DMS153 (cell line): ENCODE measurements around the gene GABRA5.

Source experiments
- DNase-seq: peaks from one replicate; lab custom pipeline; 2025; lab: John Stamatoyannopoulos, UW

The GABRA5 gene

DNA sequence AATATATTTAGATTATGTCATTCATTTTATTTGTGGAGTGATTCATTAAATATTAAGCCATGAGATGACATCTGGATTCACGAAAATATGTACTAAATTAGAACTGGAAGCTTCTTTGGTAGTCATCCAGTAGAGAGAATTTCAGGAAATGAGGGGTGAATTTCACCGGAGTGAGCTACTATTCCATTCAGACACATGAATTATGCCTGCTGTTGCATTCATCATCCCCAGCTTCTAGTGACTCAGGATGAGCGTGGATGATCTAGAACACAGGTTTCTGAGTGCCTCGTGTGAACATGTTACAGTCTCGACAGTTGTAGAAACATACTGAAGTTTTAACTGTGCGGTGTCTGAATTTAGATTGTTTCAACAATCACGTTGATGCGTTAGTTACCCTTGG is 61.2 kb downstream of the GABRA5 start:
- DNase-seq = no peak

DNA sequence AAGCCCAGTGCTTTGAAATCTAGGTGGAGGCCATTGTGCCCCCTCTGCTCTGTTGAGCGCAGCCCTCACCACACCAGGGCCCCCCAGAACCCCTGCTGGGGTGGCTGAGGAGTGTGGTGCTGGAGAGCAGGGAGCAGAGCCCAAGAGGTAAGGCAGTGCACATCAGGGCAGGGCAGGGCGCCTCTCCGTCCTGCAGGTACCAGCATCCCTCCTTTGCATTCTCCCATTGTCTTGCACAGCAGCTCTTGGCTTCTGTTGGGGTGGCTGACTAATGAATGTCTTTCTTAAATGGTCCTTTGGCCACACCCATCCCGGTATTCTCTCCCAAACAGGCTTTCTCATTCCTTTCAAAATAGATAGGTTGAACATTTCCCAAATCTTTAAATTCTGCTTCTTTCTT is 62.7 kb downstream of the GABRA5 start:
- no peak for DNase-seq

DNA sequence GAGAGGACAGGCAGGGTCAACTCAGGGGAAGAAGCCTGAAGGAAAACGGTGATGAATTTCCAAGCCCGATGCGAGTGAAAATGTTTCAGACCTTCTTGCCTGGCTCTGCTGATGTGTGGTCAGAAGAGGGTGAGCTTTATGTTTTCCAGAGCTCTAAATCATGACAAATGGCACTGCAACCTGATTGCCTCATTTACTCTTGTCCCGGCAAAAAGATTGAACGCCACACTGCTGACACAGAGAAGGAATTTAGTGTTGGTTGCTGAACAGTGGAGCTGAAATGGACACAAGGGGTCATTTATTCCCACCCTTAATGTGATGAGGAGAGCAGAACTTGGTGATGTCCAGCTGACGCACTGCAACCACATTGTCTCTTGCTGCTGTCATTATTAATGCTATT is 68.0 kb downstream of the GABRA5 start:
- no peak for DNase-seq

DNA sequence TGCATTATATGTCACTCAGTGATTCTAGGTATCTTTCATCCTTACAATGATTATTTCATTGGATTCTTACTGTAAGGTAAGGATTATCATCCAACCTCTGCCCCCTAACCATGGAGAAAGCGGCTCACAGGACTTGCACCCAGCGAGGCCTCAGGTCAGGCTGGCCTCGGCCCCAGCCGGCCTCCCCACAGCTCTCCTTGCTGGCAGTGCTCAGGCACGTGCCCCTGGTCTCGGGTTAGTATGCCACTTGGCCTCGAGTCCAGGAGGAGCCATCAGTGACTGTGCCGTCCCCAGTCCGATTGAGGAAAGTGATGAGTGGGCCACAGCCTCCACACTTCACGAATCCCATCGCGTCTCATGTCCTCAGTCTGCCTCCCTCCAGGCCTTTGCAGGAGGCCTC is 68.5 kb downstream of the GABRA5 start:
- DNase-seq = no peak

DNA sequence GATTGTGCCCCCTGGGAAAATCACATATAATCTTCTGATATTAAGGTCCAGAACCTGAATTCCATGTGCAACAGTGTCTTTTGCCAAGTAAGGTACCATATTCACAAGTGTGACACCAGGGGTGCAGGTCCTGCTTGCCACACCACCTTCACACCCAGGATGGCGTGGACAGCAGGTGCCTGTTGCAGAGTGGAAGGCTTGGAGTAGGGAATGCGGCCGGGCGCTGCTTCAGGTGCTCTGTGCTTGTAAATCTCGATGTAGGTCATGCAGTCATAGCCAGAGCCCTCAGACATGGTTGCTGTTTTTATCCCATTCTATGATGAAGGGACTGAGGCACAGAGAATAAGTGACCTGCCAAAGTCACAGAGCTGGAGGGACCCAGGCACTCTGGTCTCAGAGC is 69.6 kb downstream of the GABRA5 start:
- DNase-seq = no peak

DNA sequence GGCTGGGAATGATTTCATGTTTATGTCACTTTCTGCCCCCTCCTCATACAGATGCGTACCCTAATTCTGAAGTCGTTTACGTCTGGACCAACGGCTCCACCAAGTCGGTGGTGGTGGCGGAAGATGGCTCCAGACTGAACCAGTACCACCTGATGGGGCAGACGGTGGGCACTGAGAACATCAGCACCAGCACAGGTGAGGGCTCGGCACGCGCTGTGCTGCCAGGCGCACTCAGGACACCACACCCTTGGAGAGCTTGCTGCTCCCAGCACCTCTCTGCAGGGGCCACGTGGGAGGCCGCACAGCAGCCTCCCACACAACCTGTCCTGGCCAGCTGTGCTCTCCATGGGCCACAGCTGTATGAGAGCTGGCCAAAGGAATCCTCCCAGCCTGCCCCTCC is 70.3 kb downstream of the GABRA5 start:
- DNase-seq = no peak

DNA sequence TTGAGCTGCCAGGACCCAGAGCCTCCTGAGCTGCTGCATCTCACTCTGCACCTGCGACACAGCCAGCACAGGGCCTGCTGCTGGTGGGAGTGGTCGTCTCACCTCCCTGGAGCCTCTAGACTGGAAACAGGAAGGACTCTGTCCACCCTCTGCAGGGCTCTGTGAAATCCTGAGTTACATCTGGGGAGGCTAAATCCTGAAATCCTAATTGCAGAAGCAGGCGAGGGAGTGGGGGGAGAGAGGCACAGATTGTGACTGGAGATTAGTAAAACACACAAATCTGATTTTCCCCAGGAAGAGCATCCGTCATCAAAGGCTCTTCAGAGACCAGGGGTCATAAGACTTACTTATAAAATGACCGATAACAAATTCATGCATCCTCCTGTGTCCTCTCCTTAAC is 72.5 kb downstream of the GABRA5 start:
- DNase-seq = no peak

DNA sequence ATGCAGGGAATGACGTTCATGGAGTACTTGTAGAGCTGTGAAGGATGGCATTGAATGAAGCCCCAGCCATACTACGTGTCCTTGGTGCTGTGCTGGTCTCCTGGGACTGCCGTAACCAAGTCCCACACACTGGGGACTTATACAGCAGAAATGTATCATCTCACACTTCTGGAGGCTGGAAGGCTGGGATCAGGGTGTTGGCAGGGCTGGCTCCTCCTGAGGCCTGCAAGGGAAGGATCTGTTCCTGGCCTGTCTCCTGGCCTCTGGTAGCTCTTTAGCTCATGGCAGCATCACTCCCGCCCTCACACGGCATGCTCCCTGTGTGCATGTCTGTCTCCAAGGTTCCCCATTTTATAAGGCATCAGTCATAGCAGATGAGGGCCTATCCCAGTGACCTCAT is 74.6 kb downstream of the GABRA5 start:
- DNase-seq = no peak

DNA sequence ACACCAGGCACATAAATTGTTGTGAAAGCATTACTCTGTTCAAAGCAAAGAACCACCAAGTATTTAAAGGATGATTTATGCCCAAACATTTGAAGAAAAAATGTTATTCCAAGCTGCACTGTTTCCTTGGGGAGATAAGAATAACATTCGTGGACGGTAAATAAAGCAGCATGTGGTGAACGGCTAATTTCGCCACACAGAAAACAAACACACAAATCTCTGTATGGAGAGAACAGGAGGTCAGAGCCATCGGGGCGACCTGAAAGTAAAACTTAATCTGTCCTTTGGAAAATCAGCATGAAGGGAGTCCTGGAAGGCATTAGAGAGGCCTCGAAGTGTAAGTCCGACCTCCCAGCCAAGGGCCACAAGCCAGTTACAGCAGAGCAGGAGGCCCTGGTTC is 77.0 kb downstream of the GABRA5 start:
- no peak for DNase-seq

DNA sequence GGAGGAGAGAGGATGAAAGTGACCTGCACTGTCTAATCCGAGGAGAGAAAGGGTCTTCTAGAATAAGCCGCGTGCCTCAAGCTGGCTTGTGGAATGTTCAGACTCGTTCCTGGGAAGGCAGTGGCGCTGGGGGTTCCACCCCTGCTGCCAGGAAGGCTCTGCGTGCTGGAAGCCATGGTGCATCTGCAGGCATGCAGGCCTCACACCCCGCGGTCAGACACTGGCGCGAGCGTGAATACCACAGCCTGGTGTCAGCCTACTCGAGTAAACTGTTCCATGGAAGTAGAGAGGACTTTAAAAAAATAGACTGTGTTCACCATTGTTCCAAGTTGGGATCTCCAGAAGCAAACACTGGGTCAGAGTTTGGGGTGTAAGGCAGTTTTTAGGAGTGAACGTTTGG is 78.2 kb downstream of the GABRA5 start:
- DNase-seq = no peak

DNA sequence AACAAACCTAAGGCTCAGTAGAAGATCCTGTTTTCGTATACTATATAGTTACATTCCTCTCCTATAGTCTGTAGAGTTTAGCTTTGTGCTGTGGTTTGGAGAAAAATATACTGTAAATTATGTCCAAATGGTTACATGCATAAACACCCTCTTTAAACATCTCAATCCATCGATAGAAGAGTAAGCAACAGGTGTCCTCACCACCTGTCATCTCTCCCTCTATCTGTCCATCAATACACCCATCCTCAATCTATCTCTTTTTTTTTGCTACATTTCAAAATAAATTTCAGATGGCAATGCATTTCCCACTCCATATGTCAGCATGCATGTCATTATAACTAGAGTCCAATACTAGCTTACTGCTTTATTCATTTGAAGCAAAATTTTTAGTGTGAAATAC is 83.1 kb downstream of the GABRA5 start:
- DNase-seq = no peak

DNA sequence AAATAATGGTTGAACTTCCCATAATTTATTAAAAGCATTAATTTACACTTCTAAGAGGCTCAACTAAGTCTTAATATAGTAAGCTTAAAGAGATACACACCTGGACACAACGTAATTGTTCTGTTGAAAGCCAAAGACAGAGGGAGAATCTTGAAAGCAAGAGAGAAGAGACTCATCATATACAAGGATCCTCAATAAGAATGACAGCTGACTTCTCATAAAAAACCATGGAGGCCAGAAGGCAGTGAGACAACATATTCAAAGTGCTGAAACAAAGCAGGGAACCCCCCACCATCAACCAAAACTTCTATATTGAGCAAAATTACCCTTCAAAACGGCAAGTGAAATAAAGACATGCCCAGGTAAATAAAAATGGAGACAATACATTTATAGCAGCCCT is 87.5 kb downstream of the GABRA5 start:
- DNase-seq = no peak

DNA sequence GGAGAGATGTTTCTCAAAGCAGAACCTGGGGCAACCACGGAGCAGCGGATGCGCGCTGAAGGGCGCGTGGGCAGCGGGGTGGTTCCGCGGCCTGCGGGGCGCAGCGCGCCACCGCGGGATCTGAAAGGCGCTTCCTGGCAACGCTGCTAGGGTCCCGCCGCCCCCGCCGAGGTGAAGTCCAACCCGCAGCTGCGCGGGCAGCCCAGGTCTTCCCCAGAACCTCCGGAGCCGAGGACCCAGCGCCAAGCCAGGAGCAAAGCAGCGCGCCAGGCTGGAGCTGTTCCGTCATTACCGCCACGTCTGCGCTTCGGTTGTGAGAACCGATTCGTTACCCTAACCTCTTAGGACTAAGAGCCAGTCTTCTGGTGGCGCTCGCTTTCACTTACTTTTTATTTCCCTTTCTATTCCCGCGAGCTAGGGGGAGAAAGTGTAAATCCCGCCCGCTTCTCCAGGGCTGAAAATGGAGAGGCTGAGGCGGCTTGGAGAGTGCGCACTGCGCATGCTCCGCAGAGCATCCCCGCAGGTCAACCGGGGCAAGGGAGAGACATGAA is 100.9 kb downstream of the GABRA5 start:
- no peak for DNase-seq

DNA sequence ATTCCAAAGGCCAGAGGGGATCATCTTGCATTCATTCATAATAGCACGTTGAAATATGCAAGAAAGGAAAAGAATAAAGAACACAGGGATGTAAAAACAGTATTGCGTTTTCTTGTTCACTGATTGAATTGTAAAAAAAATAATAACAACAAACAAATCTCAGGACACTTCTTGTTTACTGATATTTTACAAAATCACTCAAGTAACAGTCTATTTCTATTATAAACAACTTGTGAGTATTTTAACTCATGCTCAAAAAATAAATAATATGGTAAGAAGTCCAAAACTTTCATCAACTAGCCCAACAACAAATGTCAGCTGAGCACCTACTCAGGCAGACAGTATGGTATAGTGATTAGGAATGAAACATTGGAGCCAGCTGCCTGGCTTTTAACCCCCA is 101.9 kb downstream of the GABRA5 start:
- DNase-seq = no peak

DNA sequence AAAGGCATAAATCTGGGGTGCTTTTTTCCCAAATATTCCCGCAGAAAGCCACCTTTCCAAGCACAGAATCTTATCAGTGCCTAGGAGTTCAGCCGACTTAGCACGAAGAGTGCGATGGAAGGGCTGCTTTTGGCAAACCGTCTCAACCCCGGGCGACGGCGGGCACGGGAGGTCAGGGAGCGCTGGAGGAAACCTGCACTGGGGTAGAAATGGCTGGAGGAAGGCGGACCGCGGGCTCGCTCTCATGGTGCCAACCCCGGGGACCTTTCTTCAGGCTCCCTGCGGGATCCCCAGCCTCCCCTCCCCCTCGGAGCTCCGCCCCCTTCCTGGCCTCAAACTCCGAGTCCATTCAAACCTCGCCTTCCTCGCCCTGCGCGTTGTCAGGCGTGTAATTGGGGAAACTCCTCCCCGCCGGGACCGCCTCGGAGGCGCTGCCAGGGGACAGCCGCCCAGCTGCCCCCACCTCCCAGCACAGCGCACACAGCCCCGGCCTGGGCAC is 103.9 kb downstream of the GABRA5 start, which contains the start of gene GABRG3:
GABRG3 (plus strand) TSS at position 470 of the 499 bp plus-strand sequence.
- DNase-seq = peak; percentile 4

DNA sequence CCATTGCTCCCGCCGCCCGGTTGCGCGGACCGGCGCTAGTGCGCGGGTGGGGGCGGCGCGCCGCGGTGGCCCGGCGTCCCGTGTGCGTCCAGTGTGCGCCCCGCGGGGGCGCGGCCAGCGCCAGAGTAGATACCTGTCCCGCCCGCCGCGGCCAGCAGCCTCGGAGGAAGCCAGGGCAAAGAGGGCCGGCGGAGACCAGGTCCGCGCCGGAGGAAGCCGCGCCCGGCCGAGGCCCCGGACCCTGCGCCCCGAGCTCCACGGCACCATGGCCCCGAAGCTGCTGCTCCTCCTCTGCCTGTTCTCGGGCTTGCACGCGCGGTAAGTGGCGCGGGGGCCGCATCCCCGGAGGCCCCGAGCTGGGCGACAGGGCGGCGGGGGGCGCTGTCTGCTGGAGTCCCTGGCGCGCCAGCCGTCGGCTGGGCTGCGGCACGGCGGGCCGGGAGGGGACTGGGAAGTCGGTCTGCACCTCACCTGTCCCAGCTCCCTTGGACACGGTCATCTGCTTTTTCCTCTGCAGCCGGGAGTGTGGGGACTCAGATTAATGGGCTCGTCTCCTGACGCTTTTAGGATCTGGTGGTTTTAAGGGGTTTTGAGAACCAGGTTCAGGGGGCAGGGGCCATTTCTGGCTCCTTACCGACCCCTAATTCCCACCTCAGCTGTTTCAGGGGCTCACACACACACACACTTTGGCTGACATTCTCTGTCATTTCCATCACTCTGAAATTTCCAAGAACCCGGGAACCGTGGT is 104.6 kb downstream of the GABRA5 start:
- DNase-seq = no peak

DNA sequence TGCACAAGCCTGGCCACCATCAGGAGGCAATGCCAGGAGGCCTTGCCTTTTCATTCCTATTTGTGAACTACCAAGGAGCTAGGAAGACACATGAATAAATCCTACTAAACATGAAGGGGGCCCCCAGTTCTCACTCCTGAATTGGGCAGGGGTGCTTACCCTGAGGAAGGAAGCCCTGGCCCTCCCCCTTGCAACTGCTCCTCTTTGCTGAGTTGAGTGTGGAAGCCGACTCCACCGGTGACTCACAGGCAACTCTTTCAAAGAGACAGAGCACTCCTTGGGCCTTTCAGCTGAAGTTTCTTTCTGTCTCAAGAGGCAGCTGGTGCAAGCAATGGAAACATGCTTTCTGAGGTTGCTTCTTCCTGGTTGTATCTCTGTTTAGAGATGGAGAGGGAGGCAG is 105.8 kb downstream of the GABRA5 start:
- no peak for DNase-seq

DNA sequence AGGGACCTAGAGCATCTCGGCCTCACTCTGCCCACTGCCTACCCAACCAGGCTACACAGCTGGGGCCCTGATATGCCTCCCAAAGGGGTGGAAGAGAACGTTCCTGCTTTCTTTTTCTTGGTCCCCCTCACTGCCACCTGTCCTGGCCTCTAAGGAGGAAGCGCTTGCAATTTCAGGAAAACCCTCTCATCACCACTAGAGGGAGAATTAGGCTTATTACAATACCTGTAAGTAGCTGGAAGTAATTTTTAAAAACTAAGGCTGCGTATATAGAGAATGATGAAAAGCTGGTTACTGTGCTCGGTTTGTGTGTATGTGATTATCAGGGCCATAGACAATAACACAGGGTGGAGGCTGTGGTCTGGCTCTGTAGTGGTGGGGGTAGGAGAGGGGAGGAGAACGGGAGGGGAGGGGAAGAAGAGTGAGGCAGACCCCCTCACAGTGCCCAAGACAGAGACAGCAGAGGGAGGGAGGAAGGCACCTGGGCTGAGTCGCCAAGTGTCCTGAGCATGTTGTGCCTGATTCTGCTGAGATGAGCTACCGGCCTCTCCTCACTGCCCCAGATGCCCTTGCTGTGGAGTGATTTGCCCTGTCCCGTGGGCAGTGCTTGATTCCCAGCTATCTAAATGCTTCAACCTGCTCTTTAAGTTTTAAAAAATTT is 107.4 kb downstream of the GABRA5 start:
- peak; percentile 24 for DNase-seq

DNA sequence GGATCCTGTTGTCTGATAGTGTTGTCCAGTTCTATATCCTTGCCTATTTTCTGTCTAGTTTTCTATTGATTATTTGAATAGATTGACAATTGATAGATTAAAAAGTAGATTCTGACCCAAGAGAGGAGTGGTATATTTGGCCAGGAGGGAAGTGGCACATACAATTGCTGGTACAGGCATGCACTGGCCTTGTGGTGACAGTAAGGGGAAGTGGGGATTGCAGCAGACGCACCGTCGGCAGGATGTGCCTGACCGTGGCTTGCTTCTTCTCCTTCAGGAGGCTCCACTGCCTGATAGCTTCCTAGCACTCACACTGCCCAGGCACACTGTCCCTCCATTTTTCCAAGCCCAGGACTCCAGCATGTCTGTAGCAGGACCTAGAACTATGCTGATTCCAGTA is 114.6 kb downstream of the GABRA5 start:
- DNase-seq = no peak

DNA sequence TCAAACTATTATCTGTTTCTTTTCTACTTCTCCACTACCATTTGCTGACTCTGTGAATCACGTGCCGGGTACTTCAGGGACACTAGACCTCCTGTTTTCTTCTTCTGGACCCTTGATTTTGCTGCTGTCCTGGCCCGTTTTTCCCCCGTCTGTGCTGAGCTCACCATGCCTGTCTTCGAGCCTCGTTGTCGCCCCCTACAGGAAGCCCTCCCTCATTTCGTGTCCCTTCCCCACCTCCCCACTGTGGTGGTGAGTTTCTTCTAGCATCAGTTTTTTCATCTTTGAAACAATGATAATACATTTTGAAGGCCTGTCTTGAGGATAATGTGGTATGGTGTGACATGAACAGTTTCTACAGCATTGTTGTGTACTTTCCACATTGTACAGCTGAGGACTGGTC is 117.0 kb downstream of the GABRA5 start:
- no peak for DNase-seq

DNA sequence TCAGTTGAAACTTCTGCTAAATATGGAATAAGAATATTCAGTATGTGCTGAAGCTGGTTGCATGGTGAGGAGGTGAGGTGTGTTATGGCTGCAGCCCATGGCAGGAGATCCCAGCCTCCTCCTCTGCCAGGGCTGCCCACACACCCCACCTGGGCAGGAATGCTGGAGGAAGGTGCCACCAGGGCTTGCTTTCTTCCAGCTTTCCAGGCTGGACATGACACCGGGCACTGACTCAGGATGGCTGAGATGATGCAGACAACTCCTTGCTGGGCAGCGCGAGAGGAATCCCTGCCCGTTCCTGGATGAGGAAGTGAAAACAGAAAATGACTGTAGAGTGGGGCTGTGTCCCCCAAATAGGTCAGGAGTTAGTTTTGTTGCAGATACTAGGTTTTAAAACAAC is 118.2 kb downstream of the GABRA5 start:
- DNase-seq = no peak

DNA sequence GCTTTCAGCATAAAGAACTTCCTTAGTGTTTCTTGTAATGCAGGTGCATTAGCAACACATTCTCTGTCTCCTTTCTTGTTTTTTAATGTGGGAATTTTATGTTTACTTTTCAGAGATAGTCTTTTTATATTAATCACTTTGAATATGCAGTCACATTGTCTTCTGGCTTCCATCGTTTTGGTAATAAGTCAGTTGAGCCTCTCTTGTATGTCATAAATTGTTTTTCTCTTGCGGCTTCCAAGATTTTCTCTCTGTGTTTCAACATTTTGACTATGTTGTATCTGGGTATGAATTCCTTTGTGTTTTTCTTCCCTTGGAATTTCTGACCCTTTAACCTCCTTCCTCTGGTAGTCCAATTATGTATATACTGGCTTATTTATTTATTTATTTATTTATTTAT is 129.4 kb downstream of the GABRA5 start:
- no peak for DNase-seq
